GM12872 (cell line): ENCODE measurements around the gene TUBAL3.

Experiments
- CTCF ChIP-seq: IDR thresholded peaks from 3 replicates; pipeline ENCODE4 v1.5.1; 2011; ENCODE audit warnings: low read depth, mild to moderate bottlenecking, low read length, moderate library complexity; ENCODE audit not compliant: insufficient read depth

The TUBAL3 gene

GRCh38 chr10:5404208-5405041 is at the start of gene TUBAL3:
TSS of gene TUBAL3 (minus strand) at chr10:5404828. CDS start at chr10:5404792, 36 bp downstream.
- TF ChIP-seq CTCF, result no peak

GRCh38 chr10:5453749-5454489 is 49.3 kb upstream of the TUBAL3 start:
- TF ChIP-seq CTCF, result no peak

- TF ChIP-seq CTCF, result no peak
Observed at GRCh38 chr10:5450605-5451384, 46.2 kb upstream of the TUBAL3 start.

GRCh38 chr10:5449823-5450222 is 45.2 kb upstream of the TUBAL3 start:
- TF ChIP-seq CTCF, result no peak

GRCh38 chr10:5449227-5449626 is 44.6 kb upstream of the TUBAL3 start:
- TF ChIP-seq CTCF, result no peak

GRCh38 chr10:5448333-5449001 is 43.8 kb upstream of the TUBAL3 start:
- TF ChIP-seq CTCF, result no peak
